ENCODE results near the gene NUFIP1.
"Not testable (repeated sequence)": the region's sequence is repeated elsewhere in the genome, so short reads cannot be mapped to it uniquely, and the experiment has no call there.

NUFIP1 gene

DNA sequence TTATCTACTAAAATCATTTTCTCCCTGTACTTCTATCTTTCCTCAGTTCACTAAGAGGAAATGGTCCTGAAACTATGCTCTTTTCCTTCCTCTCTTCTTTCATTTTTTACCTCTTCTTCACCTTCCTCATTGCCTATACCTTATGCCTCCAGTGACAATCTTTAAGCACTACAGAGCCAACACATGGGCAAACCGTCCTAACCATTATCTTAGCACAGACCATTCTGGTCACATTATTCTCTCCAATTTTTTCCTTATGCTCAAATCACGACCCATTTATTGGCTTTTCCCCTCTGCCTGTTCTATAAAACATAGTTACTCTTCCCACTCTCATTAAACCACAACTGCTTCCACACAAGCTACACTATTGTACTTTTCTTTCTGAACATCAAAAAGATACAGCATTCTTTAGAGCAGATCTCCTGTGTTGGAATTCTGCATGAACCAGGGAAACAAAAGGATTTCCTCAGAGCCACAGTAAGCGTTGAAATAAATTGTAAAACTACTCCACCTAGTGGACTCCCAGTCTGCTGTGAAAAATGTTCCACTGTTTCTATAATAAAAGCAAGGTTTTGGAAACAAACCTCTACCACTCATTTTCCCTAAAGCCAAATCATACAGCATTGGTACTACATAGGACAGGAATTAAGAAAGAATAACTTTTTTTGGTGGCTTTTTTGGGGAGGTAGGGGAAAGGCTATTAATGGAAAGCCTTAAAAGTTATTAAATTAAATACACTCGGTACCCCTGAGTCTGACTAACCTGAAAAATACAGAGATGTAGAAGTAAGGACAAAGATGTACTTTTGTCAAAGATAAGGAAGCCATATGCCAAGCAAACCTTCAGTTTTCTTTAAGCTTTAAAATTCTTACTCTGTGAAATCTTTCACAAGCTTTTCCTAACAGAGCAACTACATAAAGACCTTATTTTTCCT is 19.5 kb downstream of the NUFIP1 start:
- no peak for DNase-seq

GRCh38 chr13:44968434-44968815 is 20.8 kb downstream of the NUFIP1 start:
- no peak for DNase-seq

DNA sequence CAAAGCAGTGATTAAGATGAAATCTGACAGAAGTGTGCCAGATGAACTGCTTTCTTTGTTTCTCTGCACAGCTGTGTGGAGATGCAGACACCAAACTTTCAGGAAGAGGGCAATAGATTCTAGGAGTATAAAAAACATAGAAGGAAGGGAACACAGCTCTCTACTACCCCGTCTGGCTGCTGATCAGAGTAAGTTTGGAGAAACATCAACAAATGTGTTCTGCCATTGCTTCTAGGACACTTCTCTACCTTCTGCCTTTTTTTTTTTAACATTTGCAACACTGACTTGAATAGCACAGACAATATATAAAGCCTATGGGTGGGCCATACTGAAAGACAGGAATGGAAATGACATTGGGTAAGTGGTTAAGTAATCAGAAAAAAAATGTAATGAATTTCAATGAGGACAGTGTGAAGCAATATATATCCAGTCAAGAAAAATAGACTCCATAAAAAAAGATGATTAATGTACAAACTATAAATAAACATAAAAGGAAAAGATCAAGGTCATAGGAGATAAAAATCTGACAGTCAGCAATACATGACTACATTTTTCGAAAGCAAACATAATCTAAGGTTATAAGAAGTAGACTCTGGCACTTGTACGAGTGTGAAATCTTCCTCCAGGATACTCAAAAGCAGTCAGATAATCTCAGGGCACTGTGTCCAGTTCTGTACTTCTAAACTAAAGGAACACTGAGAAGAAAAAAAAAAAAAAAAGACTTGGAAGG is 21.4 kb downstream of the NUFIP1 start:
- no peak for DNase-seq

- no peak for DNase-seq
Measured at GRCh38 chr13:44961997-44962396, 27.3 kb downstream of the NUFIP1 start.

- DNase-seq, result no peak
Measured at GRCh38 chr13:44955406-44955805, 33.9 kb downstream of the NUFIP1 start.

DNA sequence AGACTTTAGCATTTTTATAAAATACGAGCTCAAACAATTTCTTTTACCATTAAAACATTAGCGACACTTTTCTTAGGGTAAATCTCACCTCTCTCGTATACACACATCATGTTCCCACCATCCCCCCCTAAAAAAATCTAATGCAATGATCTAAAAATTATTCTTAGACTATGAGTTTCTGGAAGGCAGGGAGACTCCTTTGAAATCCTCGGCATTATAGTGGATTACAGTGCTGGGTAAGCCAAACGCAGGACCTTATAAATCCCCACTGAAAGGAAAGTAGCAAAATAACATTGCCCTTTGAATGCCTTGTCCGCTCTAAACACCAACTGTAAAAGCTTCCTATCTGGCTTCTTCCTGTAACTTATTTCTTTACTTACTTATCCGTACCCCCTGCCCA is 35.0 kb downstream of the NUFIP1 start:
- no peak for DNase-seq

DNA sequence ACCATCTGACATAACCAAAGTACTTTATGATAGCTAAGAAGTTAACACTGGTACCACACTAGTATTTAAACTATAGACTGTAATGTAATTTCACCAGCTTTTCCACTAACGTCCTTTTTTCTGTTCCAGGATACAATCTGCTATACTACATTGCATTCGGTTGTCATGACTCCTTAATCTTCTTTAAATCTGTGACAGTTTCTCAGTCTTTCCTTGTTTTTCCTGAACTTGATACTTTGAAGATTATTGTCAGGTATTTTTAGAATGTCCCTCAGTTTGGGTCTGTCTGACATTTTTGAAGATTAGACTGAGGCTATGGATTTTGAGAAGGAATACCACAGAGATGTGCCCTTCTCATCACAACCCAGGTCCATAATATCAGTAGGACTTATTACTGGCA is 36.6 kb downstream of the NUFIP1 start:
- DNase-seq, result no peak

DNA sequence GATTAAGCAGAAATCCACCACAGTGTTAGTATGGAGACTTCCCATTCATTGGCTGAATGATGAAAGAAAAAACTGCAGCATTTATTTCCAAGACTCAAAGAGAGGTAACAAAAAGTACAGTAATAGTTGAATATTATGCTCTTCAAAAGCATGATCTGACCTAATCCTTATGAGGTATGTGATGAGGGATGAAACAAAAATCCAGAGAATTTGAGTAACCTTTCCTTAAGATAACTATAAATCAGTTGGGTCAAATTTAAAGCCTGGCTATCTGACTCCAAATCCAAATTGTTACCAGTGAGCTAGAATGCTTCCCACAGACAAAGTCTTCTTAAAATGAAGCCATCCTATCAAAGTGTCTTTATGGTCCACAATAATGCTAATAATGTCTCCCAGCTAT is 38.1 kb downstream of the NUFIP1 start:
- DNase-seq, result no peak

GRCh38 chr13:44943411-44943810 is 45.9 kb downstream of the NUFIP1 start:
- not testable (repeated sequence) for DNase-seq

- no peak for DNase-seq
Measured at GRCh38 chr13:44938854-44939253, 50.4 kb downstream of the NUFIP1 start.

DNA sequence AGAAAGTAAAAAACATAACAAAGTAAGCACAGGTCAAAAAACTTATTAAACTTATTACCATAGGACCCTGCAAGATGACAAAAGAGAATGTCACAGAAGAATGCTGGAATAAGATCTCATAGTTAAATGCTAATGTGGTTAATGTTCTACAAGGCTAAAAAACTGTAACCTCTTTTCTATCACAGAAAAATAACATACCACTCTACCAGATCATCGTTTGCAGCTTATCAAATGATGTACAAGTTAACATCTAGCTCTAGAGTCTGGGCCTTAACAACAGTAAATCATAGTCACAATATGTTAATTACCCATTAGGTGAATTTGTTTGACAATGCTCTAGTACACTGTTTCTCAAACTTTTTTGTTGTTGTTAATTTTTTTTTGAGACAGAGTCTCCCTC is 53.0 kb downstream of the NUFIP1 start:
- no peak for DNase-seq

GRCh38 chr13:44934724-44935123 is 54.5 kb downstream of the NUFIP1 start:
- DNase-seq, result no peak

- DNase-seq, result no peak
Measured at GRCh38 chr13:44932850-44933251, 56.4 kb downstream of the NUFIP1 start.

- DNase-seq, result no peak
Measured at GRCh38 chr13:44932171-44932849, 57.0 kb downstream of the NUFIP1 start.

- no peak for DNase-seq
Measured at GRCh38 chr13:44930963-44931623, 58.2 kb downstream of the NUFIP1 start.

- no peak for DNase-seq
Measured at GRCh38 chr13:44930280-44930679, 59.0 kb downstream of the NUFIP1 start.

DNA sequence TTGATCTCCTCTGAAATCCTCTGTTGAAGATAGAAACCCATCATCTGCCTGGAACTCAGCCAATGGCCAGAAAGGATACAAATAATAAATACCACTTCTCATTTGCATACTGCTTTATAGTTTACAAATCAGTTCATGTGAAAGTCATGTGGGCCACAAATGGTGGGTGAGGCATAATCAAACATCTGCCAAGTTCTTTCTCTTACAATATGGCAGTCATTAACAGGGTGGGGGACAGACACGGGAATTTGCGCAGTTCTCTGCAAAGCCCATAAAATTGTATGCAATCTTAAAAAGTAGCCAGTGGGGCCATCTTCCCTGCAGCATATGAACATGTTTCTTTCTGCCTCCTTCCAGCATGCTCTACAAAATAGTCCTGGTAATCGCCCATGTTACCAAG is 59.6 kb downstream of the NUFIP1 start:
- no peak for DNase-seq

DNA sequence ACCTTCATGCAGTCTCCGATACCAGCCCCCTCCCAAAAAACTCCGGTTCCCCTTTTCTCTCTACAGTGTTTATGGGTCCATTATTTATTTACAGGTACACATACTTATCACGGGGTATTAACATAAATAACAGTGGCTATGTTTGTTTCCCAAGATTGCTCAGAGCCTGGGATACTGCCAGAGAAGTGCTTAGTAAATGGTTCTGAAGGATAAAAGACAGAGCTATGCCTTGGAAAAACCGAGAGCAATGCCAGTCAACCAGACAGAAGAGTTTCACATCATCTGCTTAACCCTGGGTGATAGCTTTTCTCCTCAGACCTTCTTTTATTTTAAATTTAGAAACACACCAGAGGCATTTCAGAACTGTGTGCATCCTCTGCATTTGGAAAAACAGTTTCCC is 61.3 kb downstream of the NUFIP1 start:
- no peak for DNase-seq

DNA sequence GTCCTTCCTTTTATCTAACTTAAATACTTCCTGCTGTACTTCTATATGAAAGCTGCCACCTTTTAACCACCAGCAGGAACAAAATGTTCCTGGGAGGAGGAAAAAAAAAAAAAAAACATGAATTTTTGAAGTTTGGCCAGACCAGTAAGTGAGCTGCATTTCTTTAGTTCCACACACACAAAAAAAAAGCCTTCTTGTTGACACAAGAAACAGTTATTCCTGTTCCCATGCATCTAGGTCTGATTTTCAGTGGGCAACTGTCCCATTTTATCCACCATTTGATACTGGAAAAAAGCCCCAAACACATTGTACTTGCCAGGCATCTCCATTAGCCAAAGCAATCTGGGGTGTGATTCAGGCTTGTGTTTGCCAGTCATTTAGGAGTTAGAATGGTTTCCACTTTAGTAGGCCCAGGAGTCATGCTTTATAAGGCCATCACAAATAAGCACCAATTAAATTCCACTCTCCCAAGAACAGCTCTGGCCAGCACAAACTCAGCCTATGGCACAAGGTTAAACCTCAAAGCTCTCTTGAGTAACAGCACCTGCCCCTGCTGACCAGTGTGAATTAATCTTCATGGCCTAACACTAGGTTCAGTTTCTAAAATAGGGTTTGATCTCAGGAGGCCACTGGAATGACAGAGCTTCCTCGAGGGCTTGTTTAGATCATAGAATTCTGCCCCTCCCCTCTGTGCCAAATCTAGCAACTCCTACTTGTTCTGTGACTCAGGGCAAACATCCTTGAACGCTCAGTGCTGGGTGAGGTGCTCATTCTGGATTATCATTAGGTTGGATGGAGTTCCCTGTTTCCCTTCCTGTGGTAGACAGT is 67.1 kb downstream of the NUFIP1 start:
- DNase-seq, result no peak

- no peak for DNase-seq
Measured at GRCh38 chr13:44921246-44921877, 67.9 kb downstream of the NUFIP1 start.

GRCh38 chr13:44920013-44920412 is 69.3 kb downstream of the NUFIP1 start:
- DNase-seq, result no peak

Measured in NCI-H1436 treated with DMSO at 0.1 percent for 48 hours (cell line).